H1 (cell line): ENCODE results near the gene TMEM212. TPM values are rescaled to one million over a fixed set of nuclear protein-coding genes. Genes with fewer than 3 reads are reported as not detected.

Source experiments
- ATF3 ChIP-seq: IDR thresholded peaks from 2 replicates; pipeline ENCODE4 v1.6.1; 2011; ENCODE audit warnings: low read depth, mild to moderate bottlenecking, low read length; ENCODE audit not compliant: insufficient read depth
- POU5F1 ChIP-seq: IDR thresholded peaks from 2 replicates; pipeline ENCODE4 v1.6.1; 2011; ENCODE audit warnings: low read depth, mild to moderate bottlenecking, low read length, moderate library complexity
- RBBP5 ChIP-seq: IDR thresholded peaks from 2 replicates; pipeline ENCODE4 v1.7.1; 2012; ENCODE audit warnings: low read depth, mild to moderate bottlenecking, inconsistent platforms, low read length, moderate library complexity, borderline replicate concordance
- SIN3A ChIP-seq, 2 experiments: IDR thresholded peaks in 1 of 2; conservative IDR thresholded peaks in 1 of 2; 2 replicates each; pipeline ENCODE4 v1.6.1; 2011 to 2012; ENCODE audit warnings: low read length in 2 of 2, improper control_type of control experiment in 1 of 2, low read depth in 1 of 2, mild to moderate bottlenecking in 1 of 2
- SP4 ChIP-seq: IDR thresholded peaks from 2 replicates; pipeline ENCODE4 v1.6.1; 2012; ENCODE audit warnings: low read length, inconsistent platforms
- YY1 ChIP-seq: IDR thresholded peaks from 2 replicates; pipeline ENCODE4 v1.6.1; 2011; ENCODE audit warnings: low read depth, mild to moderate bottlenecking, low read length
- polyA plus RNA-seq, 7 experiments: library from polyadenylated mRNA; depleted of rRNA in 3 of 7; stranded (reverse) in 5 of 7; unstranded in 2 of 7; fragments of >200 nt in 5 of 7; fragments of 200-250 nt in 2 of 7; gene quantifications; 1 replicate in 5 of 7; 2 replicates in 1 of 7; 4 replicates in 1 of 7; pipeline versions ENCODE4 v1.2.1 to v1.2.3, GENCODE V29; 2011 to 2013; ENCODE audit warnings: missing spikeins in 2 of 7, mixed read lengths in 2 of 7
- total RNA-seq: library from RNA; stranded (reverse); fragmentation: NEBNext Ultra II Directional; extraction: Animal tissue kit (Norgen Biotek cat#: 25700); gene quantifications from 2 replicates; pipeline ENCODE4 v1.2.1, GENCODE V29; 2021

The TMEM212 gene
- total and polyA plus RNA-seq, 2 of the 8 experiments (the other 6 are each of a cell fraction or from before 2014, with no cell fraction given) = not detected

GRCh38 chr3:171810629-171811294 is 32.4 kb upstream of the TMEM212 start (continued):
- TF ChIP-seq ATF3 (no peak), SIN3A (conservative IDR thresholded peaks at IDR 0.05 in 1 of 2, IDR thresholded peaks at IDR 0.05 in 1 of 2; ENCODE audit: low read depth in 1 of 2, low read length in 2 of 2) (no peak), RBBP5 (no peak), YY1 (no peak), POU5F1 (no peak), SP4 (no peak)
